SK-MEL-5 (cell line): Measurements from ENCODE around the gene ACP3. TPM values are rescaled to one million over a fixed set of nuclear protein-coding genes. Genes with fewer than 3 reads are reported as not detected.
"Not testable (repeated sequence)": the region's sequence is repeated elsewhere in the genome, so short reads cannot be mapped to it uniquely, and the experiment has no call there.

ENCODE experiments used
- DNase-seq: peaks from one replicate; pipeline ENCODE4 v3.0.0-alpha.2; 2016; ENCODE audit warnings: low read depth, low spot score
- in situ Hi-C: cut with HindIII; loops from 2 replicates; pipeline ENCODE4 v1.10.0; 2016; ENCODE audit warnings: low sequenced_read_pairs, high pct_unique_total_duplicates, low pct_unique_long_range_greater_than_20kb
- polyA plus RNA-seq, 2 experiments: library from polyadenylated mRNA; depleted of rRNA; stranded (reverse); fragments of >200 nt; gene quantifications; 2 replicates each; pipeline ENCODE4 v1.2.3, GENCODE V29; 2015
- total RNA-seq: library from RNA; depleted of rRNA; stranded (reverse); fragments of >200 nt; shearing (Covaris generic); gene quantifications from 2 replicates; pipeline ENCODE4 v1.2.3, GENCODE V29; 2014; rRNA removed

ACP3 gene
- 0.26 TPM in 1 of 2 replicates, not detected in the other for total RNA-seq
- polyA plus RNA-seq (2015; cell fraction: cytosol; rRNA removed), result not detected in 2 replicates
- not detected in 2 replicates for polyA plus RNA-seq (2015; cell fraction: nucleus; rRNA removed)

DNA sequence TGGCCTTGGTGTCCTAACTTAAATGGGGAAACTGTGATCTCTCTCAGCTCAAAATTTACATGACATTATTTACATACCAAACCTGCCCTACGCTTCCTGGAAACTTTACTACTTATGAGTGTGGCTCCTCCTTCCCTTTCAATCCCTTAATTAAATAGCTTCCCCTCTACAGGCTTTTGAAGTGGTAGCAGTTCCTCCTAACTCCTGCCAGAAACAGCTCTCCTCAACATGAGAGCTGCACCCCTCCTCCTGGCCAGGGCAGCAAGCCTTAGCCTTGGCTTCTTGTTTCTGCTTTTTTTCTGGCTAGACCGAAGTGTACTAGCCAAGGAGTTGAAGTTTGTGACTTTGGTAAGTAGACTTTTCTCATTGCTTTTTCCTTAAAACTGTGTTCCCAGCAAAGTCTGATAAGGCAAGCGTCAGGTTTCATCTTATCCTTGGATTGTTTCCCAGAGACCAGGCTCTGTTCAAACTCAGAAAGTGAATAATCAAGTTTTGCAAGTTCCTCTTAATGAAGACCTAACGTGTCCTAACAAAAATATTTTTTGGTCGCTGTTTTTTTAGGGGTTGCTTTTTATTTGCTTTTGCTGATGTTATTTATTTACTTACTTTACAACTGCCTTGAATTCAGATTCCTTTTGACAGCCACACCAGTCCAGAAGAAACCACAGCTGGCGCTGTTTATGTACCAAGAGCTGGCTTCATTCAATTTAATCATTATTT lies at the start of gene ACP3:
ACP3 (plus strand) TSS at position 179 of the 720 bp plus-strand sequence; CDS start at position 229, 50 bp downstream.
- no peak for DNase-seq
- in situ Hi-C loops, result no loop called here

- in situ Hi-C loops, result no loop called here
- DNase-seq, result peak; percentile 63
These were observed 48.3 kb upstream of the ACP3 start for GRCh38 chr3:132268956-132269355.

- DNase-seq, result no peak
- in situ Hi-C loops, result no loop called here
These were observed 44.2 kb upstream of the ACP3 start for GRCh38 chr3:132273036-132273435.

DNA sequence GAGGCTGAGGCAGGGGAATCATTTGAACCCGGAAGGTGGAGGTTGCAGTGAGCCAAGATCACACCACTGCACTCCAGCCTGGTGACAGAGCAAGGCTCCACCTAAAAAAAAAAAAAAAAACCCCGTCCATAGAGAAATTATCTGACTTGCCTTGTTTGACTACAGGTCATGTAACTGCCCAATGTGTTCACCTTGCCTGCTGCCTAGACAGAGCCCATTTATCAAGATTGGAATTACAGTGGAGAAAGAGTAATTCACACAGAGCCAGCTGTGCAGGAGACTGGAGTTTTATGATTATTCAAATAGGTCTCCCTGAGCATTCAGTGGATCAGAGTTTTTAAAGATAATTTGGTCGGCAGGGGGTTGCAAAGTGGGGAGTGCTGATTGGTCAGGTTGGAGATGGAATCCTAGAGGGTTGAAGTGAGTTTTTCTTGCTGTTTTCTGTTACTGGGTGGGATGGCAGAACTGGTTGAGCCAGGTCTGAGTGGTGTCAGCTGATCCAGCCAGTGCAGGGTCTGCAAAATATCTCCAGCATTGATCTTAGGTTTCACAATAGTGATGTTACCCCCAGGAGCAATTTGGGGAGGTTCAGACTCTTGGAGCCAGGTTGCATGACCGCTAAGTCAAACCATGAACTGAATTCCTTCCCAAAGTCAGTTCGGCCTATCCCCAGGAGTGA lies 40.8 kb upstream of the ACP3 start:
- DNase-seq, result no peak
- in situ Hi-C loops, result no loop called here

- DNase-seq, result no peak
- in situ Hi-C loops, result no loop called here
These were observed 38.2 kb upstream of the ACP3 start for GRCh38 chr3:132279030-132279429.

DNA sequence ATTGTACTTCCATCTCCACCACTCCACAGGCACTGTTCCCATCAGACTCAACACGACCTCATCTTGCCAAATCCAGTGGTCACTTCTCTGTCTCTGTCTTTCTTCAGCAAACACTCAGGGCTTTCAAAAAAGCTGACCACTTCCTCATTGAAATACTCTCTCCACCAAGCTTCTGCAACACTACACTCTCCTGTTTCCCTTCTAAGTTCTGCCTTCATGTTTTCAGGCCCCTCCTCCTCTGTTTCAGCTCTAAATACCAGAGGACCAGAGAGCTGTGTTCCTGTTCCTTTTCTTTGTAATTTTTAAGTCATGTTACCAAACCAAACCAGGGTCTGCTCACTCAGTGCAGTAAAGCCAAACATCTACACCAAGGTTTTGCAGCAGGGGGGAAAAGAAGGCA lies 33.8 kb upstream of the ACP3 start:
- DNase-seq, result peak; percentile 32
- in situ Hi-C loops, result no loop called here

DNA sequence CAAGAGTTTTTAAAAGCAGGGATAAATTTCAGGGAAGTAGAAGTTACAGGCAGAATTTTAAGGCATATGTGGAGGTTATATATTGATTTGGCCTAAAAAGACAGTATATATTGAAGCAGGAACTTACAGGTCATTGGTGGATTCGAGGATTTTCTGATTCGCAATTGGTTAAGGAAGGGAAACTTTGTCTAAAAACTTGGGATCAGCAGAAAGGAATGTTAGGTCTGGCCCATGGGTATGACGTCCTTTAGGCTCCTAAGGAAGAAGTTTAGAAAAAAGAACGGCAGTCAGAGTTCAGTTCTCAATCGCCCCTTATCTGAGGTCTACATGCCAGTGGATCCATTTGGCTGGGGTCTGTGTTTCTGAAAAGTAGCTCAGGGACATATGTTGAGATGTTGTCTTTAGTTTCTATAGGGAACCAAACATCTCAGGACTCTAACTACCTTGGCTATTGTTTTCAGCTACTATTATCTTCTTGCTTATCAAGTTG lies 33.2 kb upstream of the ACP3 start:
- in situ Hi-C loops, result no loop called here
- no peak for DNase-seq

- no peak for DNase-seq
- in situ Hi-C loops, result no loop called here
These were observed 32.2 kb upstream of the ACP3 start for GRCh38 chr3:132284781-132285619.

GRCh38 chr3:132285620-132285945 lies 31.6 kb upstream of the ACP3 start:
- no peak for DNase-seq

GRCh38 chr3:132286035-132286434 lies 31.2 kb upstream of the ACP3 start:
- no peak for DNase-seq
- in situ Hi-C loops, result no loop called here

More at GRCh38 chr3:132285620-132285945, 31.6 kb upstream of the ACP3 start:
- in situ Hi-C loops, result no loop called here

GRCh38 chr3:132288357-132288756 lies 28.9 kb upstream of the ACP3 start:
- in situ Hi-C loops, result no loop called here
- DNase-seq, result no peak

- in situ Hi-C loops, result no loop called here
- DNase-seq, result no peak
These were observed 27.9 kb upstream of the ACP3 start for GRCh38 chr3:132289316-132289715.

DNA sequence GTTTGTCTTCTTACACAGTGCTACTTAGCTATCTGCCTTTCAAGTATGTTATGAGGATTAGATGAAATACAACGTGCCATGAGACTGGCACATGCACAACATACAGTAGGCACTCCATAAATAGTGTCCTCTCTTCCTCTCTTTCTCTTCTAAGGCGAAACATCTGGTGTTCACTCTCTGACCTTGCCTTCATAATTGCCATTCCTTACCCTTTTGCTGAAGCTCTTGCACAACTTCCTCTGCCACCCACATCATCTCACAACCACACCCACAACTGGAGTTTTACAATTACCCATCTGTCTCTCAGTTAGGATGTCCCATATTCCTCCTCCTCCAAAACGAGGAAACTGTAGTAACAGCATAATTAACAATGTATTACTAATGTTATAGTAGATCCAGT lies 26.4 kb upstream of the ACP3 start:
- in situ Hi-C loops, result no loop called here

GRCh38 chr3:132292042-132292441 lies 25.2 kb upstream of the ACP3 start:
- in situ Hi-C loops, result no loop called here
- no peak for DNase-seq

More for the DNA sequence above, 26.4 kb upstream of the ACP3 start:
- peak; percentile 67 for DNase-seq

- no peak for DNase-seq
- in situ Hi-C loops, result no loop called here
These were observed 24.0 kb upstream of the ACP3 start for GRCh38 chr3:132293251-132293650.

- no peak for DNase-seq
- in situ Hi-C loops, result no loop called here
These were observed 22.3 kb upstream of the ACP3 start for GRCh38 chr3:132294906-132295305.

DNA sequence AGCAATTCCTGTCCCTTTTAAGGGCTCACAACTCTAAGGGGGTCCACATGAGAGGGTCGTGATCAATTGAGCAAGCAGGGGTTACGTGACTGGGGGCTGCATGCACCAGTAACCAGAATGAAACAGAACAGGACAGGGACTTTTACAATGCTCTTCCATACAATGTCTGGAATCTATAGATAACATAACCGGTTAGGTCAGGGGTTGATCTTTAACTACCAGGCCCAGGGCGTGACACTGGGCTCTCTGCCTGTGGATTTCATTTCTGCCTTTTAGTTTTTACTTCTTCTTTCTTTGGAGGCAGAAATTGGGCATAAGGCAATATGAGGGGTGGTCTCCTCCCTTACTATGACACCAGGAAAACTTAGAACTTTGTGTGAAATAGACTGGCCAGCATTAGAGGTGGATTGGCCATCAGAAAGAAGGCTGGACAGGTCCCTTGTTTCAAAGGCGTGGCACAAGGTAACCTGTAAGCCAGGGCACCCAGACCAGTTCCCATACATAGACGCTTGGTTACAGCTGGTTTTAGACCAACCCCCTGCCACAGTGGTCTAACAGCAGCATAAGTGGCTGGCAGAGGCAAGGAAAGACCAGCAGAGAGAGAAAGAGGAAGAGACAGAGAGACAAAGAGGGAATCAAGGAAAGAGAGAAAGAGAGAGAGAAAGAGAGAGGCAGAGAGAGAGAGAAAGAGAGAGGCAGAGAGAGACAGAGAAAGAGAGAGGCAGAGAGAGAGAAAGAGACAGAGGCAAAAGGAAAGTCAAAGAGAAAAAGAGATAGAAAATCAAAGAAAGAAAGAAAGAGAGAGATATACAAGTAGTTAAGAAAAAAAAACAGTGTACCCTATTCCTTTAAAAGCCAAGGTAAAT lies 13.6 kb upstream of the ACP3 start:
- DNase-seq, in situ Hi-C loops: not testable (repeated sequence)
